ENCODE results near the gene PARVA. TPM values are rescaled to one million over a fixed set of nuclear protein-coding genes. Genes with fewer than 3 reads are reported as not detected.

PARVA gene
- total RNA-seq, 2 experiments from 2014 or later: 0.08 to 0.98 TPM

DNA sequence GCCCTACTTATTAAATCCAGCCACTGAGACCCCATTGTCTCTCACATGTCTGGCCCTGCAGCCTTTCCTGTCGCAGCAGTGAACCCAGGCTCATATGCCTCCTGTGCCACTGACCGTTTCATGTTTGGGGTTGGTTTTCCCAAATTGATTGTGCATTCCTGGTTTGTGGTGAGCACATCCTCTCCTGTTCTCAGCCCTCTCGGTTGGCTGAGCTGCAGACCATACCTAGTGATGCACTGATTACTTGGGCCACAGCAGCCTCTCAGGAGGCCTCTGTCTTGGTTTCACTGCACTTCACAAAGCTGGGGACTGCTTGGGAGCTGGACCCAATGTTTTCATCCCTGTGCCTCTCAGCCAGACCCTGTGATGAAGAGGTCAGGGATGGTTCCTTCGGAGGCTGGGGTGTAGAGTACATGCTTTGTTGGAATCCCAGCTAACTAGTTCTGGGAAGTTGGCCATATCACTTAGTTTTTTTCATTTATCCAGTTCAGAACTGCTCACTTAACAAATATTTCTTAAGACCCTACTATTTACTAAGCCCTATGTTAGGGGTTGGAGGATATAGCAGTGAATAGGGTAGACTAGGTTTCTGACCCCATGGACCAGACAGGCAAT, 30.9 kb downstream of the PARVA start:
- H3K4me1 Mint-ChIP-seq (ENCODE audit: low read depth): no peaks in the 10 kb centered on the region
- peaks cover 0 to 5% of the 10 kb centered on the region in 2 experiments for H3K27me3 ChIP-seq (ENCODE audit: control insufficient read depth in 1 of 2, insufficient read depth in 2 of 2, low read length in 2 of 2)
- H3K9me3 ChIP-seq (ENCODE audit: control insufficient read depth in 1 of 2, insufficient read depth in 1 of 2, low read length in 2 of 2): no peaks in the 10 kb centered on the region
- no peak for ATAC-seq (ENCODE audit: poor library complexity)
- H3K4me3 Mint-ChIP-seq: no peak overlapping the region
- H3K27ac ChIP-seq (ENCODE audit: low read depth in 1 of 2, low read length in 2 of 2): no peak overlapping the region
- no peak overlapping the region for H3K27ac Mint-ChIP-seq
- H3K36me3 Mint-ChIP-seq (ENCODE audit: low read depth): no peaks in the 10 kb centered on the region
- no peaks in the 10 kb centered on the region for H3K9me3 Mint-ChIP-seq
- intact Hi-C loops (cut with DNase I, micrococcal nuclease): no loop called here
- H3K27me3 Mint-ChIP-seq: peaks cover 7% of the 10 kb centered on the region
- no peak overlapping the region for H3K4me3 ChIP-seq (ENCODE audit: low read length)
- ChIA-PET POLR2A (no interaction called here), CTCF (no interaction called here)
- no peaks in the 10 kb centered on the region for H3K36me3 ChIP-seq (ENCODE audit: insufficient read depth, low read length)
- TF ChIP-seq, protein P1, sequence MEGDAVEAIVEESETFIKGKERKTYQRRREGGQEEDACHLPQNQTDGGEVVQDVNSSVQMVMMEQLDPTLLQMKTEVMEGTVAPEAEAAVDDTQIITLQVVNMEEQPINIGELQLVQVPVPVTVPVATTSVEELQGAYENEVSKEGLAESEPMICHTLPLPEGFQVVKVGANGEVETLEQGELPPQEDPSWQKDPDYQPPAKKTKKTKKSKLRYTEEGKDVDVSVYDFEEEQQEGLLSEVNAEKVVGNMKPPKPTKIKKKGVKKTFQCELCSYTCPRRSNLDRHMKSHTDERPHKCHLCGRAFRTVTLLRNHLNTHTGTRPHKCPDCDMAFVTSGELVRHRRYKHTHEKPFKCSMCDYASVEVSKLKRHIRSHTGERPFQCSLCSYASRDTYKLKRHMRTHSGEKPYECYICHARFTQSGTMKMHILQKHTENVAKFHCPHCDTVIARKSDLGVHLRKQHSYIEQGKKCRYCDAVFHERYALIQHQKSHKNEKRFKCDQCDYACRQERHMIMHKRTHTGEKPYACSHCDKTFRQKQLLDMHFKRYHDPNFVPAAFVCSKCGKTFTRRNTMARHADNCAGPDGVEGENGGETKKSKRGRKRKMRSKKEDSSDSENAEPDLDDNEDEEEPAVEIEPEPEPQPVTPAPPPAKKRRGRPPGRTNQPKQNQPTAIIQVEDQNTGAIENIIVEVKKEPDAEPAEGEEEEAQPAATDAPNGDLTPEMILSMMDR (IDR thresholded peaks at IDR 0.05): no peak
- no peak for DNase-seq
- no peaks in the 10 kb centered on the region for H3K4me1 ChIP-seq (ENCODE audit: insufficient read depth, low read length)

DNA sequence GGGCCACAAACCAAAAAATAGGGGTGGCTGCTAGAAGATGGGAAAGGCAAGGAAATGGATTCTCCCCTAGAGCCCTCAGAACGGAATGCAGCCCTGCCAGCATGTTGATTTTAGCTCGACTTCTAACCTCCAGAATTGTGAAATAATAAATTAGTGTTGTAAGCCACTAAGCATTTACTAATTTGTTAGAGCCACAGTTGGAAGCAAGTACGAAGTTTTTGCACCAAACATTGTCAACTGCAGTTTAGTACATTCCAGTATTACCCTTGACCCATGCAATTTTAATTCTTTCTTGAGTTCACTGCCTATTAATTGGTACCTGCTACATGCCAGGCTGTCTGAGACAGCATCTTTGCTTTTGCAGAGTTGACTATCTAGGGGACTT, 32.2 kb downstream of the PARVA start:
- Mint-ChIP-seq H3K27ac (no peak overlapping the region), H3K36me3 (ENCODE audit: low read depth) (no peaks in the 10 kb centered on the region), H3K9me3 (no peaks in the 10 kb centered on the region), H3K4me3 (no peak overlapping the region), H3K4me1 (ENCODE audit: low read depth) (no peaks in the 10 kb centered on the region), H3K27me3 (peaks cover 9% of the 10 kb centered on the region)
- TF ChIP-seq, protein P1 (IDR thresholded peaks at IDR 0.05): no peak
- ChIA-PET CTCF (no interaction called here), POLR2A (interaction anchor here (0.9 kb wide), 1 partner anchor 34 kb away, joined by 3 read pairs; no protein-coding TSS in a partner anchor)
- ATAC-seq (ENCODE audit: poor library complexity) (no peak), DNase-seq (no peak)
- Histone ChIP-seq H3K27me3 (ENCODE audit: control insufficient read depth in 1 of 2, insufficient read depth in 2 of 2, low read length in 2 of 2) (peaks cover 2 to 5% of the 10 kb centered on the region in 2 experiments), H3K4me1 (ENCODE audit: insufficient read depth, low read length) (no peaks in the 10 kb centered on the region), H3K4me3 (ENCODE audit: low read length) (no peak overlapping the region), H3K36me3 (ENCODE audit: insufficient read depth, low read length) (no peaks in the 10 kb centered on the region), H3K27ac (ENCODE audit: low read depth in 1 of 2, low read length in 2 of 2) (no peak overlapping the region), H3K9me3 (ENCODE audit: control insufficient read depth in 1 of 2, insufficient read depth in 1 of 2, low read length in 2 of 2) (no peaks in the 10 kb centered on the region)
- intact Hi-C loops (cut with DNase I, micrococcal nuclease): loop anchor here (5.0 to 10.0 kb wide), 2 partner anchors 77 to 485 kb away; no protein-coding TSS in a partner anchor

DNA sequence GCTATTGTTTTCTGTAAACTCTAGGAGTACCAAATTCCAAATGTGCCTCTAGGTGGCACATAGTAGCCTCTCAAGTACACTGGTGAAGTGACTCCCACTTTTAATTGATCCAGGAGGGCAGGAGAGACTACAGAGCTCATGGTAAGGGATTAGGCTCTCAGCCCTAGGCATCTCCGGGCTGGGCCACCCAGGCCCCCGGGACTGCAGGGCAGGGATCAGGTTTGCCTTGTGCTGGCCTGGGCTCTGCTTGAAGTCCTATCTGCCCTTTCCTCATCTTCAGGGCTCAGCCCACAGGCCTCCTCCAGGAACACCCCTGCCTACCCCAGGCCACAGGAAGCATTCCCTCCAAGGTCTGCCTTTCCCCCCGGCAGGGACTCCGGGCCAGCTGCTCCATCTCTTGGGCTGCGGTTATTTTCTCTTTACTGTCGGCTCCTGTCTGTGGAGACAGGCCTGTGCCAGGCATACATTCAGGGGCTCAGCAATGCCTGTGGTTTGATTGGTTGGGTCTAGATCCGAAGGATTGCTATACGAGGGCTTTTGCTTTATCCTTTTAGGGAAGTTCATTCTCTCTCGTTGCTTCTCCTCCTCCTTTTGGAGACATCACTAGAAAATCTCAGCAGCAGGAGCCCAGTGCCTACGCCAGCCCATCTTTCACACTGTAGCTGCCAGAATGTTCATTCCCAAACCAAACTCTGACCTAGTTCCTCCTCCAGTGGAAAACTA, 32.8 kb downstream of the PARVA start:
- ChIA-PET CTCF (interaction anchor here (1.1 kb wide), 1 partner anchor 16 kb away, joined by 3 read pairs; no protein-coding TSS in a partner anchor), POLR2A (interaction anchor here (0.9 kb wide), 1 partner anchor 34 kb away, joined by 3 read pairs; no protein-coding TSS in a partner anchor)
- no peak for DNase-seq
- TF ChIP-seq, protein P1 (IDR thresholded peaks at IDR 0.05): no peak
- peaks cover 14% of the 10 kb centered on the region for H3K27me3 Mint-ChIP-seq
- H3K27ac ChIP-seq (ENCODE audit: low read depth in 1 of 2, low read length in 2 of 2): no peak overlapping the region
- H3K4me1 ChIP-seq (ENCODE audit: insufficient read depth, low read length): no peaks in the 10 kb centered on the region
- no peak overlapping the region for H3K4me3 ChIP-seq (ENCODE audit: low read length)
- ATAC-seq (ENCODE audit: poor library complexity): no peak
- no peaks in the 10 kb centered on the region for H3K9me3 Mint-ChIP-seq
- no peaks in the 10 kb centered on the region for H3K4me1 Mint-ChIP-seq (ENCODE audit: low read depth)
- H3K36me3 Mint-ChIP-seq (ENCODE audit: low read depth): no peaks in the 10 kb centered on the region
- H3K27ac Mint-ChIP-seq: no peak overlapping the region
- intact Hi-C loops (cut with DNase I, micrococcal nuclease): loop anchor here (5.0 to 10.0 kb wide), 2 partner anchors 78 to 485 kb away; no protein-coding TSS in a partner anchor
- no peaks in the 10 kb centered on the region for H3K9me3 ChIP-seq (ENCODE audit: control insufficient read depth in 1 of 2, insufficient read depth in 1 of 2, low read length in 2 of 2)
- no peak overlapping the region for H3K4me3 Mint-ChIP-seq
- no peaks in the 10 kb centered on the region for H3K36me3 ChIP-seq (ENCODE audit: insufficient read depth, low read length)
- H3K27me3 ChIP-seq (ENCODE audit: control insufficient read depth in 1 of 2, insufficient read depth in 2 of 2, low read length in 2 of 2): peaks cover 2 to 5% of the 10 kb centered on the region in 2 experiments

Data from CD4-positive, alpha-beta T cell (primary cell).